Peyer's patch (tissue), 4 donors: Measurements from ENCODE around the gene FAIM2. TPM values are rescaled to one million over a fixed set of nuclear protein-coding genes. Genes with fewer than 3 reads are reported as not detected.

Experiments
- DNase-seq, 3 donors: peaks; one replicate each; pipeline ENCODE4 v3.0.0-alpha.2; 2017 to 2019
- H3K27ac ChIP-seq, 4 donors: fragments of 200-600 bp; sonication (generic); one replicate each; pipeline ENCODE4 v1.5.1; 2016 to 2019
- H3K27me3 ChIP-seq, 2 donors: fragments of 200-600 bp; sonication (generic); one replicate each; pipeline ENCODE4 v1.5.1; 2019
- H3K36me3 ChIP-seq, 3 donors: fragments of 200-600 bp; sonication (generic); one replicate each; pipeline ENCODE4 v1.5.1; 2016 to 2019
- H3K4me1 ChIP-seq, 4 donors: fragments of 200-600 bp; sonication (generic); one replicate each; pipeline ENCODE4 v1.5.1; 2016 to 2019
- H3K4me3 ChIP-seq, 4 donors: fragments of 200-600 bp; sonication (generic); 1 replicate in 3 of 4; 2 replicates in 1 of 4; pipeline ENCODE4 v1.5.1; 2016 to 2019; ENCODE audit warnings: mild to moderate bottlenecking in 1 of 4
- H3K9me3 ChIP-seq, 4 donors: fragments of 200-600 bp; sonication (generic); one replicate each; pipeline ENCODE4 v1.5.1; 2016 to 2019; ENCODE audit warnings: mild to moderate bottlenecking in 1 of 4
- POLR2A ChIP-seq, 2 donors: fragments of 450-650 bp; IDR thresholded peaks; one replicate each; pipeline ENCODE4 v1.5.1; 2017; ENCODE audit warnings: antibody characterized with exemption in 2 of 2, mild to moderate bottlenecking in 2 of 2, moderate library complexity in 2 of 2
- total RNA-seq, 4 donors: library from RNA; depleted of rRNA; stranded (reverse); fragments of >200 nt; gene quantifications; one replicate each; pipeline ENCODE4 v1.1.0, GENCODE V29; 2016
- TF ChIP-seq, protein P1 (sequence below), 6 experiments: fragments of 450-650 bp in 4 of 6; fragments of 200-600 bp in 2 of 6; sonication (generic) in 1 of 6; IDR thresholded peaks; one replicate each; pipeline ENCODE4 v1.5.1; 2017 to 2019; ENCODE audit warnings: antibody characterized with exemption in 6 of 6, mild to moderate bottlenecking in 3 of 6, moderate library complexity in 1 of 6

FAIM2 gene
- total RNA-seq, 4 donors from 2014 or later: 0.83 to 4.7 (median 2.9) TPM

GRCh38 chr12:49902399-49903350, 1.0 kb downstream of the FAIM2 start:
- DNase-seq: no peak
- no peak overlapping the region for H3K27ac ChIP-seq
- TF ChIP-seq, protein P1, sequence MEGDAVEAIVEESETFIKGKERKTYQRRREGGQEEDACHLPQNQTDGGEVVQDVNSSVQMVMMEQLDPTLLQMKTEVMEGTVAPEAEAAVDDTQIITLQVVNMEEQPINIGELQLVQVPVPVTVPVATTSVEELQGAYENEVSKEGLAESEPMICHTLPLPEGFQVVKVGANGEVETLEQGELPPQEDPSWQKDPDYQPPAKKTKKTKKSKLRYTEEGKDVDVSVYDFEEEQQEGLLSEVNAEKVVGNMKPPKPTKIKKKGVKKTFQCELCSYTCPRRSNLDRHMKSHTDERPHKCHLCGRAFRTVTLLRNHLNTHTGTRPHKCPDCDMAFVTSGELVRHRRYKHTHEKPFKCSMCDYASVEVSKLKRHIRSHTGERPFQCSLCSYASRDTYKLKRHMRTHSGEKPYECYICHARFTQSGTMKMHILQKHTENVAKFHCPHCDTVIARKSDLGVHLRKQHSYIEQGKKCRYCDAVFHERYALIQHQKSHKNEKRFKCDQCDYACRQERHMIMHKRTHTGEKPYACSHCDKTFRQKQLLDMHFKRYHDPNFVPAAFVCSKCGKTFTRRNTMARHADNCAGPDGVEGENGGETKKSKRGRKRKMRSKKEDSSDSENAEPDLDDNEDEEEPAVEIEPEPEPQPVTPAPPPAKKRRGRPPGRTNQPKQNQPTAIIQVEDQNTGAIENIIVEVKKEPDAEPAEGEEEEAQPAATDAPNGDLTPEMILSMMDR (IDR thresholded peaks at IDR 0.05): no peak
- peaks cover 0 to 12% (median 0%) of the 10 kb centered on the region in 4 donors for H3K4me1 ChIP-seq
- H3K27me3 ChIP-seq: no peaks in the 10 kb centered on the region
- no peaks in the 10 kb centered on the region for H3K36me3 ChIP-seq
- peak overlapping the region in 1 of 4 donors; percentile 48 for H3K4me3 ChIP-seq
- no peaks in the 10 kb centered on the region for H3K9me3 ChIP-seq

DNA sequence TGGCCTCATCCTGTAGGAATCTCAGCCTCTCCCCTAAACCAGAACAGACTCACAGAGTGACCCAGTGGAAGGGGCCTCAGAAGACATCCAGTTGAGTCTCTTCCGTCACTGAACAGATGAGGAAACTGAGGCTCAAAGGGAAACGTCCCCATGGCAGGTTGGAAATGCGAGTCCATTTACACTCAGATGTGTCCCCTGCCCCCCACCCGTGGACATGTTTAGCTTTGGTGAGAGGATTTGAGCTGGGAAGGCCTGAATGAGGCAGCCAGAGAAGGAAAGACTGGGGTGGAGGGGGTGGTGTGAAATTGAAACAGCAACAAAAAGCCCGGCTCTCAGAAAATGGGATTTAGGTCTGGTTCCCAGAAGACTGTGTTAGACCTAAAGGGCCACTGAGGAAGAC, 1.7 kb downstream of the FAIM2 start:
- Histone ChIP-seq H3K4me3 (no peak overlapping the region), H3K27ac (no peak overlapping the region), H3K4me1 (peaks cover 0 to 12% (median 0%) of the 10 kb centered on the region in 4 donors), H3K9me3 (no peaks in the 10 kb centered on the region), H3K36me3 (no peaks in the 10 kb centered on the region), H3K27me3 (no peaks in the 10 kb centered on the region)
- no peak for DNase-seq
- TF ChIP-seq, protein P1 (IDR thresholded peaks at IDR 0.05): no peak
- no peak for TF ChIP-seq POLR2A (IDR thresholded peaks at IDR 0.05)

GRCh38 chr12:49901026-49901425, 2.7 kb downstream of the FAIM2 start:
- peaks cover 0 to 12% (median 0%) of the 10 kb centered on the region in 4 donors for H3K4me1 ChIP-seq
- no peaks in the 10 kb centered on the region for H3K36me3 ChIP-seq
- H3K27me3 ChIP-seq: no peaks in the 10 kb centered on the region
- H3K9me3 ChIP-seq: no peaks in the 10 kb centered on the region
- no peak for DNase-seq
- no peak for TF ChIP-seq POLR2A (IDR thresholded peaks at IDR 0.05)
- TF ChIP-seq, protein P1 (IDR thresholded peaks at IDR 0.05): no peak
- no peak overlapping the region for H3K4me3 ChIP-seq
- H3K27ac ChIP-seq: no peak overlapping the region

GRCh38 chr12:49900371-49900770, 3.3 kb downstream of the FAIM2 start:
- no peak for TF ChIP-seq POLR2A (IDR thresholded peaks at IDR 0.05)
- TF ChIP-seq, protein P1 (IDR thresholded peaks at IDR 0.05): no peak
- H3K4me3 ChIP-seq: no peak overlapping the region
- H3K27ac ChIP-seq: no peak overlapping the region
- no peak for DNase-seq
- H3K36me3 ChIP-seq: no peaks in the 10 kb centered on the region
- peaks cover 0 to 12% (median 0%) of the 10 kb centered on the region in 4 donors for H3K4me1 ChIP-seq
- no peaks in the 10 kb centered on the region for H3K27me3 ChIP-seq
- no peaks in the 10 kb centered on the region for H3K9me3 ChIP-seq

DNA sequence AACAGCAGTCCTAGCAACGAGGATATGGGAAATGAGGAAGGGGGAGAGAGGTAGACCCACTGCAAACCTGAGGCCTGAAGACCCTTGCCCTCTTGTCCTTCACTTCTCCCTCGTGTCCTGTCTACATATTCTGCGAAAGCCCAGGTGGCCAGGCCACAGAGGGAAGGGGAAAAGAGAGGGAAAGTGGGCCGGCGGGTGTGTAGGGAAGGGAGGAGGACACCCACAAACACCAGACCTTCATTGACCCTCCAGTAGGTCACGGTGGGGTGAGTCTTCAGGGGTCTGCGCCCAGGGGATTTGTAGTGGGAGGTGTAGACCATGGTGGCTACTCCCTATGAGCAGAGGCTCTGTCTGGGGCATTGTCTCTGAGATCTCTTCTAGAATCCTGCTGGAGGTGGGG, 3.8 kb downstream of the FAIM2 start:
- Histone ChIP-seq H3K27me3 (no peaks in the 10 kb centered on the region), H3K4me1 (peaks cover 0 to 12% (median 0%) of the 10 kb centered on the region in 4 donors), H3K4me3 (no peak overlapping the region), H3K27ac (no peak overlapping the region), H3K9me3 (no peaks in the 10 kb centered on the region), H3K36me3 (no peaks in the 10 kb centered on the region)
- TF ChIP-seq POLR2A (IDR thresholded peaks at IDR 0.05): no peak
- TF ChIP-seq, protein P1 (IDR thresholded peaks at IDR 0.05): no peak
- DNase-seq: no peak
